Measurements from ENCODE around the gene POLN. TPM values are rescaled to one million over a fixed set of nuclear protein-coding genes. Genes with fewer than 3 reads are reported as not detected.

The POLN gene
- polyA plus RNA-seq, 2 of the 4 experiments (the other 2 are of a cell fraction) = 2.4 to 2.9 TPM

DNA sequence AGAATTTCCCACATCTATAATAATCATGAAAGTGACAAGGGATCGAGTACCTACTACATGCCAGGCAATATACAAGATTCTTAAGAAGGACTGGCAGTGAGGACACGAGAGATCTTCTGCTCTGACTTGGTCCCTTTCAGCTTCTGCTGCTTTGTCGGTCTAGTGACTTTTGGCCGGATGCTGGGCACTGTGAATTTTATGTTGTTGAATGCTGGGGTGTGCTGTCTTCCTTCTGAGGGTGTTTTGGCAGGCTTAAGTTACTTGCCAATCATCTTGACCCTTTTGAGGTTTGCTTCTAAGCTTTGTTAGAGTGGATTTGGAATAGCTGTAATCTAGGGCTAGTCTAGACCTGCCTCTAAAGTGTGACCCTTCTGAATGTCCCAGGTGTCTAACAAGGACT is 159.3 kb downstream of the POLN start (continued):
- no peak for TF ChIP-seq ATOH8 (CRISPR knock-in tag; IDR thresholded peaks at IDR 0.05; ENCODE audit: low read depth)

GRCh38 chr4:2082118-2082517 is 159.8 kb downstream of the POLN start:
- CTCF ChIA-PET = interaction anchor here (0.9 to 1.2 kb wide), 3 partner anchors 12 to 380 kb away, joined by 3 read pairs; no protein-coding TSS in a partner anchor
- ATAC-seq = no peak
- WGBS (ENCODE audit: missing lambda C conversion rate) = 100% methylated on average over 2 of the region's 3 CpGs

GRCh38 chr4:2081540-2081939 is 160.4 kb downstream of the POLN start:
- ATAC-seq (no peak), FAIRE-seq (no peak), DNase-seq (ENCODE audit: low read depth in 1 of 2, low spot score in 1 of 2) (no peak)
- ChIA-PET POLR2A (no interaction called here), CTCF (interaction anchor here (0.9 to 1.2 kb wide), 3 partner anchors 12 to 380 kb away, joined by 3 read pairs; no protein-coding TSS in a partner anchor)
- Histone ChIP-seq H3K4me1 (no peaks in the 10 kb centered on the region), H3K27ac (no peak overlapping the region), H3K4me2 (no peak overlapping the region), H3K4me3 (no peak overlapping the region), H3K9me3 (no peaks in the 10 kb centered on the region)
- no peak for TF ChIP-seq SMC3 (IDR thresholded peaks at IDR 0.05)
- no peak for TF ChIP-seq FOSL2 (IDR thresholded peaks at IDR 0.05)
- TF ChIP-seq FOSL2 (CRISPR knock-in tag; IDR thresholded peaks at IDR 0.05) = no peak
- TF ChIP-seq EHF (CRISPR knock-in tag; IDR thresholded peaks at IDR 0.05) = no peak
- no peak for TF ChIP-seq CHD4 (IDR thresholded peaks at IDR 0.05; ENCODE audit: borderline replicate concordance)
- TF ChIP-seq JUN (IDR thresholded peaks at IDR 0.05) = no peak
- TF ChIP-seq HEYL (CRISPR knock-in tag; IDR thresholded peaks at IDR 0.05) = no peak
- no peak for TF ChIP-seq HOXB13 (CRISPR knock-in tag; IDR thresholded peaks at IDR 0.05; ENCODE audit: low read depth)
- no peak for TF ChIP-seq PHF8 (IDR thresholded peaks at IDR 0.05; ENCODE audit: borderline replicate concordance, low read depth)
- TF ChIP-seq, protein P1, sequence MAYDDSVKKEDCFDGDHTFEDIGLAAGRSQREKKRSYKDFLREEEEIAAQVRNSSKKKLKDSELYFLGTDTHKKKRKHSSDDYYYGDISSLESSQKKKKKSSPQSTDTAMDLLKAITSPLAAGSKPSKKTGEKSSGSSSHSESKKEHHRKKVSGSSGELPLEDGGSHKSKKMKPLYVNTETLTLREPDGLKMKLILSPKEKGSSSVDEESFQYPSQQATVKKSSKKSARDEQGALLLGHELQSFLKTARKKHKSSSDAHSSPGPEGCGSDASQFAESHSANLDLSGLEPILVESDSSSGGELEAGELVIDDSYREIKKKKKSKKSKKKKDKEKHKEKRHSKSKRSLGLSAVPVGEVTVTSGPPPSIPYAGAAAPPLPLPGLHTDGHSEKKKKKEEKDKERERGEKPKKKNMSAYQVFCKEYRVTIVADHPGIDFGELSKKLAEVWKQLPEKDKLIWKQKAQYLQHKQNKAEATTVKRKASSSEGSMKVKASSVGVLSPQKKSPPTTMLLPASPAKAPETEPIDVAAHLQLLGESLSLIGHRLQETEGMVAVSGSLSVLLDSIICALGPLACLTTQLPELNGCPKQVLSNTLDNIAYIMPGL (CRISPR knock-in tag; IDR thresholded peaks at IDR 0.05; ENCODE audit: borderline replicate concordance) = no peak
- no peak for TF ChIP-seq RNF2 (IDR thresholded peaks at IDR 0.05; ENCODE audit: borderline replicate concordance, low read depth)
- TF ChIP-seq, protein P2, sequence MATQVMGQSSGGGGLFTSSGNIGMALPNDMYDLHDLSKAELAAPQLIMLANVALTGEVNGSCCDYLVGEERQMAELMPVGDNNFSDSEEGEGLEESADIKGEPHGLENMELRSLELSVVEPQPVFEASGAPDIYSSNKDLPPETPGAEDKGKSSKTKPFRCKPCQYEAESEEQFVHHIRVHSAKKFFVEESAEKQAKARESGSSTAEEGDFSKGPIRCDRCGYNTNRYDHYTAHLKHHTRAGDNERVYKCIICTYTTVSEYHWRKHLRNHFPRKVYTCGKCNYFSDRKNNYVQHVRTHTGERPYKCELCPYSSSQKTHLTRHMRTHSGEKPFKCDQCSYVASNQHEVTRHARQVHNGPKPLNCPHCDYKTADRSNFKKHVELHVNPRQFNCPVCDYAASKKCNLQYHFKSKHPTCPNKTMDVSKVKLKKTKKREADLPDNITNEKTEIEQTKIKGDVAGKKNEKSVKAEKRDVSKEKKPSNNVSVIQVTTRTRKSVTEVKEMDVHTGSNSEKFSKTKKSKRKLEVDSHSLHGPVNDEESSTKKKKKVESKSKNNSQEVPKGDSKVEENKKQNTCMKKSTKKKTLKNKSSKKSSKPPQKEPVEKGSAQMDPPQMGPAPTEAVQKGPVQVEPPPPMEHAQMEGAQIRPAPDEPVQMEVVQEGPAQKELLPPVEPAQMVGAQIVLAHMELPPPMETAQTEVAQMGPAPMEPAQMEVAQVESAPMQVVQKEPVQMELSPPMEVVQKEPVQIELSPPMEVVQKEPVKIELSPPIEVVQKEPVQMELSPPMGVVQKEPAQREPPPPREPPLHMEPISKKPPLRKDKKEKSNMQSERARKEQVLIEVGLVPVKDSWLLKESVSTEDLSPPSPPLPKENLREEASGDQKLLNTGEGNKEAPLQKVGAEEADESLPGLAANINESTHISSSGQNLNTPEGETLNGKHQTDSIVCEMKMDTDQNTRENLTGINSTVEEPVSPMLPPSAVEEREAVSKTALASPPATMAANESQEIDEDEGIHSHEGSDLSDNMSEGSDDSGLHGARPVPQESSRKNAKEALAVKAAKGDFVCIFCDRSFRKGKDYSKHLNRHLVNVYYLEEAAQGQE (IDR thresholded peaks at IDR 0.05) = no peak
- WGBS (ENCODE audit: missing lambda C conversion rate) = 76% methylated on average over 8 of the region's 10 CpGs

More at GRCh38 chr4:2082118-2082517, 159.8 kb downstream of the POLN start:
- no peak overlapping the region for H3K4me2 ChIP-seq
- DNase-seq (ENCODE audit: low read depth in 1 of 2, low spot score in 1 of 2) (no peak), FAIRE-seq (no peak)
- no peaks in the 10 kb centered on the region for H3K4me1 ChIP-seq
- POLR2A ChIA-PET = no interaction called here
- no peak for TF ChIP-seq EP300 (IDR thresholded peaks at IDR 0.05)
- no peak overlapping the region for H3K4me3 ChIP-seq
- no peaks in the 10 kb centered on the region for H3K9me3 ChIP-seq
- H3K27ac ChIP-seq = no peak overlapping the region
